IMR-90 (cell line): Measurements from ENCODE around the gene RBBP8. TPM values are rescaled to one million over a fixed set of nuclear protein-coding genes. Genes with fewer than 3 reads are reported as not detected.
A peak's percentile ranks its signal among the peaks of the same experiment; 100 is the strongest.

Experiments used
- ATAC-seq: fragments of 200-7000 bp; cut with Tn5 transposase; 2 replicates; pipeline ENCODE4 v1.9.1; 2020; ENCODE audit warnings: low read depth, mild to moderate bottlenecking, moderate library complexity
- BruUV-seq: library from RNA; stranded (reverse); fragments of 400-500 nt; replicated peaks from 2 replicates; lab custom pipeline; 2021; lab: Mats Ljungman, UMichigan
- CTCF ChIA-PET: fragments of 300-600 bp; formaldehyde crosslinking; extraction: SDS; loops from one replicate; lab custom pipeline; 2021; ENCODE audit warnings: antibody characterized with exemption; lab: Yijun Ruan, JAX
- POLR2A ChIA-PET: fragments of 300-600 bp; sonication (Branson Sonifier 250); formaldehyde crosslinking; loops from one replicate; lab custom pipeline; 2022; ENCODE audit warnings: antibody characterized with exemption; ENCODE audit not compliant: unreplicated experiment; lab: Charles Lee
- DNase-seq: peaks from one replicate; pipeline ENCODE4 v3.0.0; 2013
- H2AFZ ChIP-seq: replicated peaks from 2 replicates; pipeline ENCODE3; 2013; ENCODE audit warnings: low read length, mild to moderate bottlenecking; ENCODE audit not compliant: poor library complexity
- H2AK5ac ChIP-seq: 2 replicates; pipeline ENCODE4 v1.6.1; 2013; ENCODE audit warnings: low read depth, low read length, inconsistent platforms
- H2AK9ac ChIP-seq: replicated peaks from 2 replicates; pipeline ENCODE3; 2013; ENCODE audit warnings: mild to moderate bottlenecking, low read depth, low read length, moderate library complexity; ENCODE audit not compliant: poor library complexity
- H2BK120ac ChIP-seq: 2 replicates; pipeline ENCODE4 v1.6.1; 2013; ENCODE audit warnings: low read depth, low read length, inconsistent platforms
- H2BK15ac ChIP-seq: 3 replicates; pipeline ENCODE4 v1.6.1; 2013; ENCODE audit warnings: low read depth, low read length, inconsistent platforms
- H2BK20ac ChIP-seq: 2 replicates; pipeline ENCODE4 v1.6.1; 2013; ENCODE audit warnings: low read depth, mild to moderate bottlenecking, inconsistent platforms, low read length, moderate library complexity
- H2BK5ac ChIP-seq: 2 replicates; pipeline ENCODE4 v1.6.1; 2013; ENCODE audit warnings: mild to moderate bottlenecking, low read depth, low read length, inconsistent platforms; ENCODE audit not compliant: poor library complexity, severe bottlenecking
- H3K14ac ChIP-seq: replicated peaks from 2 replicates; pipeline ENCODE4 v1.6.1; 2013; ENCODE audit warnings: low read depth, low read length, inconsistent platforms
- H3K18ac ChIP-seq: 2 replicates; pipeline ENCODE4 v1.6.1; 2013; ENCODE audit warnings: low read depth, low read length, control low read depth
- H3K23ac ChIP-seq: 2 replicates; pipeline ENCODE4 v1.6.1; 2013; ENCODE audit warnings: low read depth, low read length, inconsistent platforms
- H3K27ac ChIP-seq: 2 replicates; pipeline ENCODE4 v1.5.1; 2013; ENCODE audit warnings: mild to moderate bottlenecking, control low read depth, low read length; ENCODE audit not compliant: insufficient read depth
- H3K27me3 ChIP-seq: 2 replicates; pipeline ENCODE4 v1.6.1; 2013; ENCODE audit warnings: low read length; ENCODE audit not compliant: control insufficient read depth, insufficient read depth
- H3K36me3 ChIP-seq: 2 replicates; pipeline ENCODE4 v1.6.1; 2013; ENCODE audit warnings: low read length, mixed read lengths; ENCODE audit not compliant: control insufficient read depth, insufficient read depth
- H3K4ac ChIP-seq: 2 replicates; pipeline ENCODE4 v1.6.1; 2013; ENCODE audit warnings: low read depth, low read length, inconsistent platforms
- H3K4me1 ChIP-seq: 2 replicates; pipeline ENCODE4 v1.6.1; 2013; ENCODE audit warnings: low read length, mixed read lengths; ENCODE audit not compliant: control insufficient read depth, insufficient read depth
- H3K4me2 ChIP-seq: 2 replicates; pipeline ENCODE4 v1.6.1; 2013; ENCODE audit warnings: low read depth, mild to moderate bottlenecking, control low read depth, low read length, moderate library complexity
- H3K4me3 ChIP-seq: 2 replicates; pipeline ENCODE4 v1.5.1; 2013; ENCODE audit warnings: low read depth, mild to moderate bottlenecking, control low read depth, low read length, moderate library complexity; ENCODE audit not compliant: insufficient read depth
- H3K56ac ChIP-seq: 2 replicates; pipeline ENCODE4 v1.6.1; 2013; ENCODE audit warnings: low read length, inconsistent platforms; ENCODE audit not compliant: insufficient read depth; ENCODE audit errors: extremely low read depth
- H3K79me1 ChIP-seq, 2 experiments: 2 replicates each; pipeline ENCODE4 v1.6.1; 2013; ENCODE audit warnings: low read length in 2 of 2, inconsistent platforms in 1 of 2, low read depth in 1 of 2
- H3K9ac ChIP-seq: 2 replicates; pipeline ENCODE4 v1.6.1; 2013; ENCODE audit warnings: low read depth, low read length, control low read depth
- H3K9me1 ChIP-seq: 2 replicates; pipeline ENCODE4 v1.6.1; 2013; ENCODE audit warnings: low read length, inconsistent platforms; ENCODE audit not compliant: insufficient read depth
- H3K9me3 ChIP-seq: 2 replicates; pipeline ENCODE4 v1.6.1; 2013; ENCODE audit warnings: low read length; ENCODE audit not compliant: control insufficient read depth, insufficient read depth
- H4K20me1 ChIP-seq: 2 replicates; pipeline ENCODE4 v1.6.1; 2013; ENCODE audit warnings: low read length, inconsistent platforms; ENCODE audit not compliant: insufficient read depth
- H4K5ac ChIP-seq: 2 replicates; pipeline ENCODE4 v1.6.1; 2013; ENCODE audit warnings: mild to moderate bottlenecking, low read depth, low read length, control low read depth
- H4K8ac ChIP-seq, 2 experiments: 2 replicates each; pipeline ENCODE4 v1.6.1; 2013; ENCODE audit warnings: low read depth in 2 of 2, low read length in 2 of 2, control low read depth in 1 of 2, inconsistent platforms in 1 of 2
- H4K91ac ChIP-seq: 2 replicates; pipeline ENCODE4 v1.6.1; 2013; ENCODE audit warnings: low read depth, low read length, inconsistent platforms; ENCODE audit not compliant: insufficient read depth
- FOS ChIP-seq: fragments of 150-350 bp; IDR thresholded peaks from 2 replicates; pipeline ENCODE4 v1.6.1; 2016; ENCODE audit warnings: low read depth, low read length
- WGBS, 2 experiments: methylation state at CpG; one replicate each; pipeline versions ENCODE4 v1.1.5 to v1.1.7; 2013; ENCODE audit warnings: missing lambda C conversion rate in 2 of 2; ENCODE audit not compliant: insufficient read length in 1 of 2; ENCODE audit errors: extremely low coverage in 2 of 2; 5-methylcytosine and 5-hydroxymethylcytosine counted together
- dilution Hi-C: fragments of 300-500 bp; cut with HindIII; formaldehyde crosslinking; loops from one replicate; pipeline ENCODE4 v1.14.3; 2018; ENCODE audit warnings: low sequenced_read_pairs; ENCODE audit not compliant: unreplicated experiment
- in situ Hi-C: fragments of 300-500 bp; cut with MboI; formaldehyde crosslinking; loops from 3 replicates; pipeline ENCODE4 v1.14.3; 2019; ENCODE audit warnings: low sequenced_read_pairs, inconsistent platforms, mixed read lengths
- intact Hi-C: fragments of 100-400 bp; cut with micrococcal nuclease; formaldehyde crosslinking; loops from 2 replicates; pipeline ENCODE4 v1.10.0; 2022
- polyA plus RNA-seq, 3 experiments: library from polyadenylated mRNA; depleted of rRNA; stranded (reverse); fragments of >200 nt; gene quantifications; 2 replicates each; pipeline ENCODE4 v1.2.3, GENCODE V29; 2012; ENCODE audit warnings: low replicate concordance in 1 of 3
- total RNA-seq: library from RNA; depleted of rRNA; stranded (reverse); fragments of >200 nt; gene quantifications from 2 replicates; pipeline ENCODE4 v1.2.3, GENCODE V29; 2012

Gene RBBP8
- total and polyA plus RNA-seq, 2 of the 4 experiments (the other 2 are of a cell fraction) = 12.0 to 21.1 TPM

GRCh38 chr18:23071285-23071684 lies 138.2 kb downstream of the RBBP8 start:
- Histone ChIP-seq H3K9me1 (peaks cover 14% of the 10 kb centered on the region), H4K20me1 (no peaks in the 10 kb centered on the region), H3K4ac (peak overlapping the region; percentile 33), H4K91ac (0 out of 2 replicates have a peak overlapping the region, but pooled peaks have one; percentile 10), H3K4me1 (peaks cover 2% of the 10 kb centered on the region; the same call in 1 of the 2 replicates), H4K8ac (peak overlapping the region in 1 of 2 experiments; percentile 90; a peak in 2 of 4 replicates), H3K79me1 (no peaks in the 10 kb centered on the region), H3K14ac (peak overlapping the region; percentile 77; the same call in 1 of the 2 replicates), H2BK15ac (peak overlapping the region; percentile 59; the same call in 1 of the 3 replicates), H3K9me3 (no peaks in the 10 kb centered on the region), H3K36me3 (no peaks in the 10 kb centered on the region), H2BK20ac (peak overlapping the region; percentile 27; the same call in 1 of the 2 replicates), H3K9ac (no peak overlapping the region), H2AFZ (peak overlapping the region; percentile 82), H3K27me3 (no peaks in the 10 kb centered on the region), H3K56ac (no peak overlapping the region), H3K18ac (0 out of 2 replicates have a peak overlapping the region, but pooled peaks have one; percentile 73), H4K5ac (peak overlapping the region; percentile 59; the same call in 1 of the 2 replicates), H2BK5ac (no peak overlapping the region), H3K4me3 (no peak overlapping the region), H3K23ac (peak overlapping the region; percentile 16; the same call in 1 of the 2 replicates), H2AK5ac (no peak overlapping the region; the same call in 1 of the 2 replicates), H2AK9ac (peak overlapping the region; percentile 2), H3K27ac (no peak overlapping the region), H2BK120ac (peak overlapping the region; percentile 69), H3K4me2 (no peak overlapping the region)
- ChIA-PET POLR2A (no interaction called here), CTCF (no interaction called here)
- TF ChIP-seq FOS = no peak
- WGBS, 2 experiments = 93% methylated on average over 2 of the region's 5 CpGs; no CpG with 5 or more reads in 1 of the 2 experiments
- no TSS peak for BruUV-seq
- in situ Hi-C loops (no loop called here), intact Hi-C loops (no loop called here), dilution Hi-C loops (no loop called here)
- peak; percentile 42; the same call in 1 of the 2 replicates for ATAC-seq
- DNase-seq = peak; percentile 72
